HG03457 (cell line): ENCODE results near the gene LAD1.

ENCODE experiments used
- ATAC-seq: cut with Tn5 transposase; IDR thresholded peaks from one replicate; pipeline ENCODE4 v1.9.1; 2021; ENCODE audit warnings: moderate number of reproducible peaks; ENCODE audit not compliant: unreplicated experiment

Gene LAD1

GRCh38 chr1:201369209-201369608, 29.9 kb downstream of the LAD1 start:
- no peak for ATAC-seq

DNA sequence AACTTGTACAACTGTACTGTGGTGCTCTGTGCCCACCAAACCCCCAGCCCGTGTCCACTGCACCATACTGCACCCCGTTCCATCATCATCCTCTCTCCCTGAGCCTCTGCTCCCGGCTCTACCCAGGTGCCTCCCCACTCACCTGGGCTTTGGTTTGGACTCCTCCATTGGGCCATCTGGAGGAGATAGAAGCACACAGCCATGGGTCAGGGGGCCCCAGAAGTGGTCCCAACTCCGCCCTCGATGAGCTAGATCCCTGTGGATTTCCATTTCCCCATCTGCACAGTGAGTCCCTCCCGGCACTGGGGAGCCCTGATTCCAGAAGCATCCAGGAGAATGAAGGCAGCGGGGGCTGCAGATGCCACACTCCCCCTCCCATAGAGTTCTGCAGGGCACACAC, 32.4 kb downstream of the LAD1 start:
- ATAC-seq, result no peak

DNA sequence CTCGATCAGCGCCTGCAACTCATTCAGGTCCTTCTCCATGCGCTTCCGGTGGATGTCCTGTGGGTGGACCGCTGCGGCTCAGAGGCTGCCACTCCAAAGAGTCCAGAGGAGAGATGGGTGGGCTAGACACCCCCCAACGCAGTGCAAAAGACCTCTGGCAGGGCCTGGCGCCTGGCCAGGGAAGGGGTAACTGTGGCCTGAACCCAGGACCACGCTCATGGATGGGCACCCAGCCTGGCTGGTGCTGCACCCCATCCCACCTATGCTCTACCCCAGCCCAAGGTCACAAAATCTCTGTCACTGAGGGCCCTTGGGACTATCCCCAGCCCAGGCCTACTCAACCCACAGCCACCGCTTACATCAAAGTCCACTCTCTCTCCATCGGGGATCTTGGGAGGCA, 33.9 kb downstream of the LAD1 start:
- ATAC-seq, result no peak

DNA sequence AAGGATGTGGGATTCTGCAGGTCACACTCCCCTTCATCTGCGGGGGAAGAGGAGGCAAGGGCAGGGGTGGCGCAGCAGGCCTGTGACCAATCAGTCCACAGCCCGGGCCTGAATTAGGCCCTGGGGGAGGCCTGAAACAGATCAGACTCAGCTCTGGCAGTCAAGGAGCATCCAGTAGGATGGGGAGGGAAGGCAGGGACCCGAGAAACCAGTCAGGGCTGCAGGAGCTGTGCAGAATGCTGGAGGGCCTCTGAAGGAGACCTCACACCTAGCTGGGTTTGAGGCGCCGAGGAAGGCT, 34.4 kb downstream of the LAD1 start:
- no peak for ATAC-seq

DNA sequence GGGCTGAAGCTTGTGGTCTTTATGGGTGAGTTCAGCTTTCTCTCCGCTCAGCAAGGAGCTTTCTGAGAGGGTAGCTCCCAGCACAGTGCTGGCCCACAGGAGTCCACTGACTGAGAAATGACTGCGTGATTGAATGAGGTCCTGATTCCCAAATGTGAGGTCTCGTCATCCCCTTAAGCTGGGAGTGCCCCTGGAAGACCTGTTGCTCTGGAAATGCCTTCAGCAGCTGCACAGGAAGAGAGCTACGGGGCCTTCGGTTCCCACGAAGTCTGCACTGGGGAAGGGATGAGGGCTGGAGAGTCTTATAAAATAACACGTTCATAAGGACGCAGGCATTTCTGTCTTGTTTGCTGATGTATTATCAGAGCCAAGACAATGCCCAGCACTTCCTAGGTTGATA, 35.7 kb downstream of the LAD1 start:
- ATAC-seq, result no peak

DNA sequence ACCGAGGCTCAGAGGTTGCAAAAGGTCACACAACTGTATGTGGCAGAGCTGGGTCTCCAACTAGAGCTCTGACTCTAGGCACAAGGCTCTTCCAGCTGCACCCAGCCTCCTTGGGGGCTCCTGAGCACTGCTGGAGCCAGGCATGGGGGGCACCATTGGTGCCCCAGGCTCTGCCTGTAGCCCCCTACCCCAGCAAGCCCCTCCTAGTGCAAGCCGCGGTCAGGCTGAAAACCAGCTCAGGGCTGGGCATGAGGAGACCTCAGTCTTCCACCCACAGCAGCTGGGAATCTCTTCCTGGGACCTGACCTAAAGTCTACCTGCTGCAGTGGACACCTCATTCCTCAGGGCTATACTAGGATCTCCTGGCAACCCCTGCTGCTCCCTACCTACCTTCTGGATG, 36.2 kb downstream of the LAD1 start:
- no peak for ATAC-seq

GRCh38 chr1:201361652-201362504, 37.2 kb downstream of the LAD1 start:
- ATAC-seq, result no peak

DNA sequence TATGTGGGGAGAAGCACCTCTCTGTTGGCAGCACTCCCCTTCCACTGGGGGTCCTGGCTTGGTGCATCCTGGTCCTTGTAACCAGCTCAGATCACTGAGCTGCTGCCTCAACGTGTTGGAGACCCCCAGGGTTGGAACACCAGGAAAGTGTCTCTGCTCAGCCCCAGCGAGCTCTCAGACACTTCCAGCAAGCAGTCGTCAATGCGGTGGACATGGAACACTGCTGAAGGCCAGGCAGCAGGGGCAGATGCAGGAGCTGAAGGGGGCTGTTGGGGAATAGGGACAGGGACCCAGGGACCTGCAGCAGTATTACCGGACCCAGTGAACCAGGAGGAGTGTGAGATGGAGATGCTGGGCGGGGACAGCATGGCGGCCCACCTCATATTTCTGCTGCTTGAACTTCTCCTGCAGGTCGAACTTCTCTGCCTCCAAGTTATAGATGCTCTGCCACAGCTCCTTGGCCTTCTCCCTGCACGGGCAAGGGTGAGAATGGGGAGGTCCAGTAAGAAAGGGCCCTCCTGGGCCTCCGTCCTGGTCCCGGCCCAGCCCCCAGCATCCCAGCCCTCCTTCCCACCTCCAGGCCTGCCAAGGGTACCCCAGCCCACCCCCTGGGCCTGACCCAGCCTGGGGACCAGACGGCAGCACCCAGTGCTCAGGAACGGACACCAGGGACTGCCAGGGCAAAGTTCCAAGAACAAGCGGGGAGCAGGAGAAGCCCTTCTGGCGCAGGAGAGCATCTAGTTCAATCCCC, 38.0 kb downstream of the LAD1 start:
- no peak for ATAC-seq

DNA sequence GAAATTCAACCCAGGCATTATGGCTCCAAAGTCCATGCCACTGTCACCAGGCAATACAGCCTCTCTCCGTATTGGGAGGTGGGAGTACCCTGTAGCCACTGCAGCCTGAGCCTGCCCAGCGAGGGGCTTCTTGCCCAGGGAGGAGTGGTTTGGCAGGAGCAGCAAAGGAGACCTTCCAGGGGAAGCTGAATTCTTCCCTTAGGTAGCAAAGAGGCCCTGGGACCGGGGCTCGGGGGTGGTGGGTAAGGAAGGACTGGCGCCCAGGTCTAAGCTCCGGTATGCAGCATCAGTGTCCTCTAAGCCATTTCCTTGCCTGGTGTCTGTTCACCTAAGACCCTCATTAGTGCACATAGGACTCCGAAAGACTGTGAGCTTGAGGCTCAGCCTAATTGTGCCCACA, 38.6 kb downstream of the LAD1 start:
- ATAC-seq, result no peak

- ATAC-seq, result no peak
These were observed 39.3 kb downstream of the LAD1 start for GRCh38 chr1:201359873-201360210.

DNA sequence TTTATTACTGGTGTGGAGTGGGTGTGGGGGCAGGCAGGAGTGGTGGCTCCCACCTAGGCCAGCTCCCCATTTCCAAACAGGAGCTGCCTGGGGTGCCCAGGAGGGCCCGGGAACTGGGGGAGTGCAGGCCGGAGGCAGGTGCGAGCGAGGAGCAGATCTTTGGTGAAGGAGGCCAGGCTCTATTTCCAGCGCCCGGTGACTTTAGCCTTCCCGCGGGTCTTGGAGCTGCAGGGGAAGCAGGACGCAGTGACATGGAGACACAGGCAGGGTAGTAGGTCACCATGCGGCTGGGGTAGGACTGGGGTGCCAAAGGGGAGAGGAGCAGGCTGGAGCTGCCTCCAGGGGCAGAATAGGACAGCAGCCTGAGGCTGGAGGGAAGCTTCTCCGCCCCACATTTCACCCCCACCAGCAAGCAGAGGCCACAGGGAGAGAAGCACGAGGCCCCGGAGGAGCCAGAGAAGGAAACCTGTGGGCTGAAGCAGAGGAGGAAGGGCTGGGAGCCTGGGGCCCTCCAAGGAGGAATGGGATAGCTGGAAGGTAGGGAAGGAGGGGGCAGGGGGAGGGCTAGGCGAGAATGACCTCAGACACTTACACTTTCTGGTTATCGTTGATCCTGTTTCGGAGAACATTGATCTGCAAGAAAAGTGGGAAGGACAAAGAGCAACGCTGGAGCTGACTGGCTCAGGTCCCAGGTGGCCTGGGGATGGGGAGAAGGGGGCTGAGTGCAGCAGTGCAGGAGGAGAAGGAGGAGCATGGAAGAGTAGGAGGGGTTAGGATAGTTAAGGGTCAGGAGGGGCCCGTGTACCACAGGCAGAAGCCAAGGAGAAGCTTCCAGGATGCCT, 39.9 kb downstream of the LAD1 start:
- ATAC-seq, result no peak

DNA sequence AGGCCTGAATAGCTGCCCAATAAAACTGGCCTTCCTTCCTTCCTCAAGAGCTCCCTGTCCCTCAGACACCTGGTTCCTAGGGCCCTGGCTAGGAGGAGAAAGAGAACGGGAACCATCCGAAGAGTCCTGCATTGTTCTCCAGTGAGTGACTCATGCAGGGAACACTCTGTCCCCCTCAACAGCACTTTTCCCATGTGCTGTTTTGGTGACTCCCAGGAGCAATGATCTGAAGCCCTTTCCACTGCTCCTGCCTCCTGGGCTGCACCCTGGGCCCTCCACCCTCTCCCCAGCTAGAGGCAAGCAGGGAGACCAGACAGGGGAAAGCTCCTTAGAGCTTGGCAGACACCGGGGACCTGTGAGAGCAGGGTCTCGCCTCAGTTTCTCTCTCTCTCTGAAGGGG, 40.5 kb downstream of the LAD1 start:
- ATAC-seq, result no peak

DNA sequence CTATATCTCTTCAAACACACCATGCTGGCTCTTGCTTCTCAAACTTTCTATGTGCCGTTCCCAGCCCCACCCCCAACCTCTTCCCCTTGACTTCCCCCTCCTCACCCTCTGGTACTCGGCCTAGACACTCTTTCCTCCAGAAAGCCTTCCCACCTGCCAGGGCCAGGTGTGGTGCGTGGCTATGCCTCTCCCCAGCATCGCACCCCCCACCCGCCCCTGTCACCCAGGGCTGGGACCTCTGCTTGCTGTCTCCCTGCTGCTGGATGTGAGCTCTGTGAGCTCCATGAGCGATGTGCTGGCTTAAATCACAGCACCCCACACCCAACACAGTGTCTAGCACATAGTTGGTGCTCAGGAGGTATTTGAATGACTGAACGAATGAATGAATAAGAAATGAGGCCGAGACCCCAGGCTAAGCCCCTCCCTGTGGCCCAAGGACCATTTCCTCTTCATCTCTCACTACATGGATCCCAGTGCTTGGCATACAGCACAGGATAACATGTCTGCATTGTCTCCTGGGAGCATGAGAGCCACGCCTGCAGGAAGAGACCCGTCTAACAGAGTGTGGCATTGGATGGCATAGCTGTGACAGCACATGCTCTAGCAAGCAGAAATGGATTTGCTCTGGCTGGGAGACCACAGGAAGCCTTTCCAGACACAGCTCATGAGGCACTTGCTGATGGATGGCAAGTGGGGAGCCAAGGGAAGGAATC, 41.3 kb downstream of the LAD1 start:
- ATAC-seq, result no peak

GRCh38 chr1:201357211-201357610, 41.9 kb downstream of the LAD1 start:
- ATAC-seq, result no peak

- ATAC-seq, result no peak
These were observed 42.4 kb downstream of the LAD1 start for GRCh38 chr1:201356701-201357100.

- ATAC-seq, result no peak
These were observed 42.9 kb downstream of the LAD1 start for GRCh38 chr1:201356236-201356635.

DNA sequence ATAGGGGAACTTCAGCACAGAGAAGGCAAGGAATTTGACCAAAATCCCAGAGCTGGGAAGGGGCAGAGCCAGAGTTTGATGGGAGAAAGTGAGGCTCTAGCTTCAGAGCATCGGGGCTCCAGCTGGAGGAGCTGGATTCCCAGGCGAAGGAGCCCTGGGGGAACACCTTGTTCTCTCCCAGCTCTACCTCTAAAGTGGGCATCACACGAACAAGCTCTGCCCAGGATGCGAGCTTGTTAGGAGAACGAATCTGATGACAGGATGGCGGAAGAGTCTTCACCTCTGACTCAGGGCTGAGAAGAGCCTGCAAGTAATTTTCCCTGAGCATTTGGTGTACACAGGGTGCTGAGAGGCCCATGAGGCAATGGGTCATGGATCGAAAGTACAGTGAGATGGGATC, 43.7 kb downstream of the LAD1 start:
- ATAC-seq, result no peak

- ATAC-seq, result no peak
These were observed 44.2 kb downstream of the LAD1 start for GRCh38 chr1:201354901-201355295.

GRCh38 chr1:201354151-201354900, 44.8 kb downstream of the LAD1 start:
- no peak for ATAC-seq

DNA sequence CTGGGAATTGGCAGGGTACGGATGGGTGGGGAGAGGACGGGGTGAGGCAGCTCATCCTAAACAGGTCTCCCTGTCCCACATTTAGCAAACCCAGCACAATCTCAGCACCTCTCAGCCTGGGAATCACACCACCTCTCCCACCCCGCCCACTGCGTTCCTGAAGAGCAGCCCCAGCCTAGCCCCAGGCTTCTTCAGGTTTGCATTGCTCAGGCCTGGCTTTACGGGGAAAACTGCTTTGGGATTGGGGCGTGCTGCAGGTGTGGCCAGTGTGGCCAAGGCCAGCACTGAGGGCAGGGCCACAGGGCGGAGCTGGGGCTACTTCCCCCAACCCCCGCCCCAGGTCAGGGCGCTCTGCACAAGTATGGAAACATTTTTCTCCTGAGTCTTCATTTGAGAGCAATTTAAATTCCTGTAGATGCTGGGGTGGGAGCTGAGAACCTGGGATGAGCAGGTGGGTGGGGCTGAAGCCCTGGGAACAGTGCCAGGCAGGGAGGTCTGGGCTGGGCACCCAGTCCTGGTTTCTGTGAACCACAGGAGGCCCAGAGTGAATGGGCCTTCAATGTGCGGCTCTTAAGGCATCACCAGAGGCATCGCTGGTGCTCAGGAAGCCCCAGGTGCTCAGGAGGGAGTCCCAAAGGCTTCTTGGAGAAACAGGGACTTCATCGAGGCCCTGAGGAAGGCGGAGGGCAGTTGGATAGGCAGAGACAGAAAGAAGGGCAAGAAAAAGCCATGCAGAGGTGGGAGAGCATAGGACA, 45.8 kb downstream of the LAD1 start:
- ATAC-seq, result no peak
